GM10266 (cell line): Measurements from ENCODE around the gene SP100.

ENCODE experiments used
- DNase-seq: peaks from one replicate; pipeline ENCODE4 v3.0.0; 2012; ENCODE audit errors: extremely low spot score
- TF ChIP-seq, protein P1 (sequence below): IDR thresholded peaks from 2 replicates; pipeline ENCODE4 v1.5.1; 2012; ENCODE audit warnings: mild to moderate bottlenecking, low read depth; ENCODE audit not compliant: control insufficient read depth, insufficient read depth; ENCODE audit errors: missing control alignments

The SP100 gene

GRCh38 chr2:230520061-230520874, 104.3 kb downstream of the SP100 start:
- TF ChIP-seq, protein P1, sequence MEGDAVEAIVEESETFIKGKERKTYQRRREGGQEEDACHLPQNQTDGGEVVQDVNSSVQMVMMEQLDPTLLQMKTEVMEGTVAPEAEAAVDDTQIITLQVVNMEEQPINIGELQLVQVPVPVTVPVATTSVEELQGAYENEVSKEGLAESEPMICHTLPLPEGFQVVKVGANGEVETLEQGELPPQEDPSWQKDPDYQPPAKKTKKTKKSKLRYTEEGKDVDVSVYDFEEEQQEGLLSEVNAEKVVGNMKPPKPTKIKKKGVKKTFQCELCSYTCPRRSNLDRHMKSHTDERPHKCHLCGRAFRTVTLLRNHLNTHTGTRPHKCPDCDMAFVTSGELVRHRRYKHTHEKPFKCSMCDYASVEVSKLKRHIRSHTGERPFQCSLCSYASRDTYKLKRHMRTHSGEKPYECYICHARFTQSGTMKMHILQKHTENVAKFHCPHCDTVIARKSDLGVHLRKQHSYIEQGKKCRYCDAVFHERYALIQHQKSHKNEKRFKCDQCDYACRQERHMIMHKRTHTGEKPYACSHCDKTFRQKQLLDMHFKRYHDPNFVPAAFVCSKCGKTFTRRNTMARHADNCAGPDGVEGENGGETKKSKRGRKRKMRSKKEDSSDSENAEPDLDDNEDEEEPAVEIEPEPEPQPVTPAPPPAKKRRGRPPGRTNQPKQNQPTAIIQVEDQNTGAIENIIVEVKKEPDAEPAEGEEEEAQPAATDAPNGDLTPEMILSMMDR: no peak

GRCh38 chr2:230520875-230521155, 104.8 kb downstream of the SP100 start:
- TF ChIP-seq, protein P1: no peak
- no peak for DNase-seq

More at GRCh38 chr2:230520061-230520874, 104.3 kb downstream of the SP100 start:
- DNase-seq: no peak

DNA sequence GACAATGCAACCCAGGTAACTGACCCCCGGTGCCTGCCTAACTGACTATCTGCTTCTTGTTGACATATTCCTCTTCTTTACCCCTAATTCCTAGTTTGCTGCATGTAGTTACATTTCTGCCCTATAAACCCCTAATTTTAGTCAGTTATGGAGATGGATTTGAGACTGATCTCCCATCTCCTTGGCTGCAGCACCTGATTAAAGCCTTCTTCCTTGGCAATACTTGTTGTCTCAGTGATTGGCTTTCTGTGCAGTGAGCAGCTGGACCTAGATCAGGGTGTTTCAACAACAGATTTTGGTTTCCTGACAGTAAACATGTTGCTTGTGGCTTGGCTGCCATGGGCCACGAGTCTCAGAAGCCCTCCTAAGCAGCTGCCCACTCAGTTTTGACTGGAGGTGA, 105.4 kb downstream of the SP100 start:
- no peak for DNase-seq
- TF ChIP-seq, protein P1: no peak

GRCh38 chr2:230525682-230526081, 109.7 kb downstream of the SP100 start:
- no peak for DNase-seq
- TF ChIP-seq, protein P1: no peak

DNA sequence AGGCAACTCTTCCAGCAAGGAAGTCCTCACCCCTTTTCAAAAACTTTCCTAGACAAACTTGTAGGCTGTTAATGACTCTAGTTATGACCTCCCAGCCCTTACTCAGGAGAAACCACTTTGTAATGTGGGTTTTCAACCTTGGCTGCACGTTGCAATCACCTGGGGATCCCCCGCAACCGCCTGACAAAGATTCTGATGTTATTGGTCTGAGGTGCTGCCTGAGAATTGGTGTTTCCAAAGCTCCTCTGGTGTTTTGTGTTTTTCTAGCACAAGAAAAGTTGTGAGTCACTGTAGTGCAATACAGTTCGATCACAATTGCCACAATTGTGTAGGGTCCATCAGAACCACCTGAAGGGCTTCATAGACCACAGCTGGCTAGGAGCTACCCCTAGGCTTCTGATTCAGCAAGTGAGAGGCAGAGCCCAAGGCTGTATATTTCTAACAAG, 121.6 kb downstream of the SP100 start:
- TF ChIP-seq, protein P1: no peak
- DNase-seq: peak; percentile 56

- DNase-seq: no peak
- TF ChIP-seq, protein P1: no peak
Measured at GRCh38 chr2:230540332-230540731, 124.3 kb downstream of the SP100 start.

GRCh38 chr2:230541934-230542380, 126.0 kb downstream of the SP100 start:
- TF ChIP-seq, protein P1: no peak

More at GRCh38 chr2:230541934-230542380, 126.0 kb downstream of the SP100 start:
- peak; percentile 60 for DNase-seq
